ENCODE measurements around the gene NOL4L.
A peak's percentile ranks its signal among the peaks of the same experiment; 100 is the strongest.

NOL4L gene

DNA sequence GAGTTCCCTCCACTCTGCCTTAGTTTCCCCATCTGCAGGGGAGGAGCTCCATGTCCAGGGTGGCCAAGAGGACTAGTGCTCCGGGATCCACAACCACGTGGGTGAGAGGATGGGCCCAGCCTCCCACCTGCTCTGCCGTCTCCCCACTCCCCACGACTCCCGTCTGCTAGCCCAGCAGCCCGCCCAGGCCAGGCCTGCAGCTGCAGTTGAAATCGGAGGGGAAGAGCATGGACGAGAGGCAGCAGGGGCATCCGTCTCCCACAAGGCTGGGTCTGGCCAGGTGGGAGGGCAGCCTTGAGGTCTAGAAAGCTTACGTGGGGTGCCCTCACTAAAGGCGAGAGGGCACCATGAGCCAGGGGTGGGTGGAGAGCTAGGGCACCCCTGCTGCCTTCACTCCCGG, 8.6 kb downstream of the NOL4L start:
- DNase-seq = no peak
- ATAC-seq = no peak

DNA sequence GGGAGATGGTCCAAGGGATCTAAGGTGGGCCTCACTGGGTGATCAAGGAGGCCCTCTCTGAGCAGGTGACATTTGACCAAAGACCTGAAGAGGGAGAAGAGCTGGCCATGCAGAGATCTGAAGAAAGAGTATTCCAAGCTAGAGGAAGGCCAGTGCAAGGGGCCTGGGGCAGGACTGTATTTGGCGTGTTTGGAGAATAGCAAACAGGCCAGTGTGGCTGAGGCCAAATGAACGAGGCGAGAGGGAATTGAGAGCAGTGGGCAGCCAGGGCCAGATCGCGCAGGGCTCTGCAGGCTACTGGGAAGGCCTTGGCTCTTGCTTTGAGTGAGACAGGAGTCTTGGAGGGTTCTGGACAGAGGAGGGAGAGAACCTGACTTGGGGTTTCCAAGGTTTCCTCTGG, 9.3 kb downstream of the NOL4L start:
- DNase-seq = no peak
- no peak for ATAC-seq

DNA sequence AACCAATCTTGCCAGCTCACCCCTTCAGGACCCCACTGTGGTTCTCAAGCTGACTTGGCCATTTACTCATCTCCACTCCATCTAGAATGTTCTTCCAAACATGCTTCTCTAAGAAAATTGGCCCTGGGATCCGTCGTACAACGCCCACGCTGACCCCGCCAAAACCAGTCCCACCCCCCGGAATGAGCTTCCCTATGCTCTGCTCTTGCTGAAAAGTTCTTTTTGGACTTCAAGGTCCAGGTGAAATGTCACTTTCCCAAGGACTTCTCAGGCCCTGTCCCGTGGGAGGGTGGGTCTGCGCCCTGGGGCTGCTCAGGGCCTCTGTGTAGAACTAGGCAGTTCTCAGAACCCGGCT, 9.9 kb downstream of the NOL4L start:
- DNase-seq = no peak
- no peak for ATAC-seq

DNA sequence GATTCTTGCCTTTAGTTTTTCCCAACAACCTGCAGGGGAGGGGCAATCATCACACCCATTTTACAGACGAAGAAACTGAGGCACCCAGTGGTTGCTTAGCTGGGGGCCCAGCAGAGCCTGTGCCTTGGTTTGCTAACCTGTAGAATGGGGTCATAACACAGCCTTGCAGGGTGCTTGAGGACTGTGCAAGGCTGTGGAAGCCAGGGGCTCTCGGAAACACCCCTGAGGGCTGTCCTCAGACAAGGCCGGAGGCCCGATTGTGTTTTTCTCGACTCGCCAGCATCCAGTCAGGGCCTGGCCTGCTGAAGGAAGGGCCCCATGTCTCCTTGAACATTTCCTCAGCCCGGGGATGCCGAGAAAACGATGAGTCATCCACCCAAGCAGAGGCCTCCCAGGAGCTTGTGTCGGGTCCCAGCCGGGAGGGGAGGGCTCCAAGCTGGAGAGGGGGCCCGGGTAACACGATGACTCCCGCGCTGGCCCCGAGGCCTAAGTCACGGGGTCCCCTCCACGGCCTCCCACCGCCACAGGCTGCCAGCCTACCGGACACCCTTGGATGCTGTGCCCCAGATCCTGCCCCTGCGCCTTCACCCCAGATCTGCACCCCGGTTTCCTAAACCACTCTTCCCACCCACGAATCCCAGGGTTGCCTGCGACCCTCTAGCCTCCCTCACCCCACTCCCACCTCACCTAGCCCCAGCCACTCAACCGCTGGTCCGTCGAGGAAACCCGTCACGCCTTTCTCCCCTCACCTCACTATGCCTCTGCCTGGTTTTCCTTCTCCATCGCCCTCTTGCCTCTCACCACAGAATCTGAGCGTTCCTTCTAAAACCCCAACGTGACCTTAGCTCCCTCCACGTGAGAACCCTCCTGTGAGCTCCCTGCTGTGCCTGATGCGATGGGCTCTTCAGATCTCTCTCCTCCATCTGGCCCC, 10.6 kb downstream of the NOL4L start:
- ATAC-seq = peak; percentile 69
- peak; percentile 63 for DNase-seq

DNA sequence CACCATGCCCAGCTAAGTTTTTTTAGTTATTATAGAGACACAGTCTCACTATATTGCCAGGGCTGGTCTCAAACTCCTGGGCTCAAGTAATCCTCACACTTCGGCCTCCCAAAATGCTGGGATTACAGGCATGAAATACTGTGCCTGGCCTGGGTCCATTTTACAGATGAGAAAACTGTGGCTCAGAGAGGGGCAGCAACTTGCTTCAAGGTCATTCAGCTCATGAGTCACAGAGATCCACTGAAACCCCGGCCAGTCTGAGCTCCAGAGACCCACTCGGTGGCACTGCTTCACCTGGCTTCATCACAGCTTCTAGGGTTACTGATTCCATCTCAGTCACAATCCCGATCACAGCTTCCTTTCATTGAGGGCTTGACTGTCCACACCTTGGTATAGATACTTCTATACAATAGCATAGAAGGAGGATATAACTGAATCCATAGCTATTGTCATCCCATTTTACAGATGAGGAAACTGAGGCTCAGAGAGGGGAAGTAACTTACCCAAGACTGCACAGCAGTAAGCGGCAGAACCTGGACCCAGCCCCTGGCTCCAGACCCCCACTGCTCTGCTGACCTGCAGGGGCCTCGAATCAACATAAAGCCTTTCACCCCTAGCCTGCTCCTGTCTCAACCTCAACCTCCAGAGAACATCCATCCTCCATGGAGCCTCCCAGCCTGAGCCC, 11.8 kb downstream of the NOL4L start:
- no peak for DNase-seq
- ATAC-seq = no peak

DNA sequence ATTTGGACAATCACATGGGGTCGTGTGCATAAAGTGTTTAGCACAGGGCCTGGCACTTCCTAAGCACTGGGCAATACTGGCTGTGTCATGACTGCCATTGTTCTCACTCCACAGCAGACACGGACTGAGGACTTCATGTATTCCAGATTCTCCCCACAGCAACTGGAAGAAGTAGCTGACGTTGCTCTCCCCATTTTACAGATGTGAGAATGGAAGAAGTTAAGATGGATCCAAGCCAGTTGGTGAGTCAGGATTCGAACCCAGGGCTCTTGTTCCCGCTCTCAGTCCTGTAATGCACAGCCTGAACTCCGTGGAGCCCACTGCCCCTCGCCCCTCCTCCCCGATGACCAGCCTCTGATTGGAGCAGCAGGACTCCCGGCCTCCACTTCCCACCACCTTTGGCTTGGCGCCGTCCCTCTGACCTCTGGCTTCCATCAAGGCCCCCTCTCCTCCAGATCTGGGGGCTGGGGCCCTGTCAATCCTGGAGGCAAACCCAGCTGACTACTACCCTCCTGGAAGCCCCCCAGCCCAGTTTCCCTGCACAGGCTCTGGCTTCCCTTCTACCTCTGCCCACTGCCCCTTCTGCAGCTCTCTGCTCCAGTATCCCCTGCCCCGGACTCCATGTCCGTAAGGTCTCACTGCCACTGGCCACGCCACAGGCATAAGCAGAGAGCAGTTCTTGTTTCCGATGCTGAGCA, 12.7 kb downstream of the NOL4L start:
- ATAC-seq = no peak
- no peak for DNase-seq

DNA sequence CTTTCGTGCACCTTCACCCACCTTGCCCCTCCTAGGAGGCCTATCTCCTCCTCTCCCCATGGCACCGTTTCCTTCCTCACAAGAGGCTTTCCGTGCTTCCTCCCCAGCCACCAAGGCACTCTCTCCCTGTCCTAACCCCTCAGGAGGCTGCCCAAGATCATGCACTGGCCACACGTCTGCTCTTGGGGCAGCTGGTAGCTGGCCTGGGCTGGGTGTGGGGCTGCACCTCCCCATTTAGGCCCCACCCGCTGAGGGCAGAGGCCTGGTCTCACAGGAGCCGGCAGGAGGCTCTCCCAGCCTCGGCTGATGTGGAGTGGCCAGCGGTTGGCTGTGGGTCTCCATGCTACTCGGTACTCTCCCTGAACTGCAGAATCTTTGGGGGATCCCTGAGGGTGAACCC, 13.6 kb downstream of the NOL4L start:
- ATAC-seq (no peak), DNase-seq (no peak)

DNA sequence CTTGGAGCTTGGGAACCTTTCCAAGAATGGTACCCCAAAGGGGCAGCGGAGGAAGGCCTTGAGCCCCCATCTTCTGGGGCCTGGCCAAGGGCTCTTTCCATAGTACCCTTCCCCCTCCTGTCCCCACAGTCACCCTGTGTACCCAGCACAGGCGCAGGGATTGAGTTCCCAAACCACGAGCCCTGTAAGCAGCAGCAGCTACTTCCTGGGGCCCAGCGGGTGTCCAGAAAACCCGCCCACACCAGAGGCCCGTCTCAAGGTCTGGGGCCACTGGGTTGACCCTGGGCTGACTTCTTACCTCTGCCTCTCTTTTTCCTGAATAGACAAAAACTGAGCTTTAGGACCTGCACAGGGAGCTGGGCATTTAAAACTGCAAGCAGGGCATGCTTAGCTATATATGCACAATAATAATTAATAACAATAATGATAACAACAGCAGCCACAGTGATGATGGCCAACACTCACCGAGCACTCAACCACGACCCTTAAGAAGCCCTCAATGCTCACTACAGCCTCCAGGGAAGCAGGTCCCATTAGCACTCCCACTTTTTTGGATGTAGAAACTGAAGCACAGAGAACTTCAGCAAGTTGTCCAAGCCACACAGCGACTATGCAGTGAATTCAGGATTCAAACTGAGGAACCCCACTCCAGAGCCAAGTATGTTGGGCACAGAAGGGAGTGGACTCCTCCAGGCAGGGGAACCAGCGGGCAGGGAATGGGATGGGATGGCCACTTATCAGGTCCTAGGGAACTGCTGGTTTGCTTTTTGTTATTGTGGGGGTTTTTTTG, 14.5 kb downstream of the NOL4L start:
- DNase-seq = no peak
- ATAC-seq = no peak

DNA sequence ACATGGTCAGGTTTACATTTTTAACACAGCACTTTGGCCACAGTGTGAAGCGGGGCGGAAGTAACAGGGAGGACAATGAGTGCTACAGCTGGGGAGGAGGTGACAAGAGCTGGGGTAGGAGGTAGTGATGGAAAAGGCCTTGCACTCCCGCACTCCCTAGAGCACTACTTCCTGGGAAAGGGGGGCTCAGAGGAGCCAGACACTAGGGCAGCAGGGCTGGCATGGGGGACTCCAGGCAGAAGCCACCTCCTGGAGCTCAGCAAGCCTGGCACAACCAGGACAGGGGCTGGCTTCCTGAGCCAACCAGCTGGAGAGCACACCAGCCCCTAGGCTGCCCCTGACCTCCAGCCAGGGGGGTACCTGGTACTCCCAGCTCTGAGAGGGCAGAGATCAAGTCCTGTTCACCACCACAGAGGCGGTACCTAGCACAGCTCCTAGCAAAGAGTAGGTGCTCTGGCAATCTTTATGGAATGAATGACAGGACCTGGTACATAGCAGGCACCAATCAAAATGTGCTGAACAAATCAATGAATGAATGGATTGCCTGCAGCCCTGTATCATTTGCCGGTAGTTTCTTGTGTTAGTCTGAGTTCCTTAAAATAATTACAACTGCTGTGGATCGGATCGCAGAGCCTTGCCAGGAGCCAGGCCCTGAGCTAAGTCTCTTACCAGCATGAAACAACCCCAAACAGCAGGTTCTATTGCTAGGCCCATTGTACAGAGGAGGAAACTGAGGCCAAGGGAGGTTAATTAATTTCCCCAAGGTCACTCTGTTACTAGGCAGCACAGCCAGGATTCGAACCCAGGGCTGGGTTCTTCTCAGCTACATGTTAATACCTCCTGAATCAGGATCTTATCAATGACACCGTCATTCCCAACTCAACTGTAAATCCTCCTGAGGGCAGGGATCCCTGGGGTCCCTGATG, 15.5 kb downstream of the NOL4L start:
- DNase-seq = no peak
- ATAC-seq = no peak

DNA sequence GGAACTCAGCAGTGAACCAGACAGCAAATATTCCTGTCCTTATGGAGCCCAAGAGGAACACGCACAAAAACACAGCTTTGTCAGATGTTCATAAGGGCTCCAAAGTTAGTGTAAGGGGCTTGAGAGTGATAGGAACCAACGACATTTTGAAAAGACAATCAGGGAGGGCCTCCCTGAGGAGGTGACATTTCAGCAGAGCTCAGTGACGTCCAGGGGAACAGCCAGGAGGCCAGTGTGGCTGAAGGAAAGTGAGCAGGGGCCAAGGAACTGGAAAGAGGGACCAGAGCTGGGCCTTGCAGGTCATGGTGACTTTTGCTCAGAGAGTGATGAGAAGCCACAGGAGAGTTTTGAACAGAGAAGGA, 16.1 kb downstream of the NOL4L start:
- ATAC-seq = no peak
- DNase-seq = no peak

DNA sequence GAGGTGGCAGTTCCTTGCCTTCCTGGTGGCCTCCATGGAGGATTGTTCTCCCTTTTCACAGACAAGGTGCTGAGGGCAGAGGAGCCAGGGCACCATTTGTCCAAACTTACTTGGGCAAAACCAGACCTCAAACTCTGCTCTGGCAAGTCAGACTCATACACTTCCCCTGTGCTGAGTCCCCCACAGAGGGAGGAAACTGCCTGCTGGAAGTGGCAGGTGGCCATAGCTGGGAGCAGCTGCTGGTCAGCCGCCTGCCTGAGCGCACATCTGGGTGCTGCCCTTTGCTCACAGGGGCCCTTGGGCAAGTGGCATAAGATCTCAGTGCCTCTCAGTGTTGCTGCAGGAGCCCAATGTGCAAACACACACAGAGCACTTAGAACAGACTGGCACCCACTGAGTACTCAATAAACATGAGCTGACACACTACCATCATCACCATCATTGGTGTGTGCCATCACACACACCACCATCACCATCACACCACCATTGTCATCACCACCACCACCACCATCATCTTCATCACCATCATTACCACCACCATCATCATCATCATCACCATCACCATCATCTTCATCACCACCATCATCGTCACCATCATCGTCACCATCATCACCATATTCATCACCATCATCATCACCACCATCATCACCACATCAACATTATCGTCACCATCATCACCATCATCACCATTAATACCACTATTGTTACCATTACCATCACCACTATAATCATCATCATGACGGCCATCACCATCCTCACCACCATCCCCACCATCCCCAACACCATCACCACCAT, 17.6 kb downstream of the NOL4L start:
- ATAC-seq (no peak), DNase-seq (no peak)

DNA sequence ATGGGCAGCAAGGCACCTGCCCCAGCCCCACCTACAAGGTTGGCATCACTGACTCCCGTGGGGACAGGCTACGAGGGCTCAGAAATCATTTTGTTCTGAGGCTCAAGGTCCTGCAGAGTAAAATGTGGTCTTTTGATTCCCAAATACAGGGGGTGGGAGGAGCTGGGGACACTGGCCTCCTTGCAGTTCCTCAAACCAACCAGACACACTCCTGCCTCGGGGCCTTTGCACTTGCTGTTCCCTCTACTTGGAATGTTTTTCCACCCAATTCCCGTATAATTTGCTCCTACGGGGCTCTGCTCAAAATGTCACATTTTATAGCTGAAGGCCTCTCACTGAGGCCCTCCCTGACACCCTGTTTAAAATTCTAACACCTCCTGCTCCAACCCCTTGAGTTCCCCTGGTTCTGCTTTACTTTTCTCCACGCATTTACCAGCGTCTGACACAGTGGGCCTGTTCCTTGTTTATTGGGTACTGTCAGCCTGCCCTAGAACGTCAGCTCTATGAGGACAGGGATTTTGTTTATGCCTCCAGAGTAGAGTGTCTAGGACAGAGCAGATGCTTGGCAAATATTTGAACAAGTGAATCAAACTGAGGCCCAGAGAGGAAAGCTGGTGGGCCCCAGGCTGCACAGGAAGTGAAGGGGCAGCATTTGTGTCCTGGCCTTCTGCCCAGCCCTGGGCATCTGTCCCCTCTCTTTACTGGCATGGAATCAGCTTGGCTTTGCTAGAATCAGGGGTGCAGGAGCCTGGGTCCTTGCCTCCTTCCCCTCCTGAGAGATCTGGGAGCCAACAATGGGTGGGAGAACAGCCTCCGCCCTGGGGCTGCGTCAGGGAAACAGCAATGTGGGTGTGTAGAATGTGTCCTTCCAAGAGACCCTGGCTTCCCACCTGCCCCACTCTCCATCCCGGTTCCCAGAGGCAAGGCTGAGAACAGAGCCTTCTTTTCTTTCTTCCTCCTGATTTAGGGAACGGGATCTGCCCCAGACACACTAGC, 18.5 kb downstream of the NOL4L start:
- ATAC-seq = no peak
- DNase-seq = no peak

DNA sequence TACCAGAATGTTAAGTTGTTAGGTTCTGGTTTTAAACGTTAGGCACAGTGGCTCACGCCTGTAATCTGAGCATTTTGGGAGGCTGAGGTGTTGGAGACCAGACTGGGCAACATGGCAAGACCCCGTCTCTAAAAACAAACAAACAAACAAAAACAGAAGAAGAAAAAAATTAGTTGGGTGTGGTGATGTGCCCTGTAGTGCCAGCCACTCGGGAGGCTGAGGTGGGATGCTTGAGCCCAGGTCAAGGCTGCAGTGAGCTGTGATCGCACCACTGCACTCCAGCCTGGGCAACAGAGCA, 19.4 kb downstream of the NOL4L start:
- DNase-seq (no peak), ATAC-seq (no peak)

DNA sequence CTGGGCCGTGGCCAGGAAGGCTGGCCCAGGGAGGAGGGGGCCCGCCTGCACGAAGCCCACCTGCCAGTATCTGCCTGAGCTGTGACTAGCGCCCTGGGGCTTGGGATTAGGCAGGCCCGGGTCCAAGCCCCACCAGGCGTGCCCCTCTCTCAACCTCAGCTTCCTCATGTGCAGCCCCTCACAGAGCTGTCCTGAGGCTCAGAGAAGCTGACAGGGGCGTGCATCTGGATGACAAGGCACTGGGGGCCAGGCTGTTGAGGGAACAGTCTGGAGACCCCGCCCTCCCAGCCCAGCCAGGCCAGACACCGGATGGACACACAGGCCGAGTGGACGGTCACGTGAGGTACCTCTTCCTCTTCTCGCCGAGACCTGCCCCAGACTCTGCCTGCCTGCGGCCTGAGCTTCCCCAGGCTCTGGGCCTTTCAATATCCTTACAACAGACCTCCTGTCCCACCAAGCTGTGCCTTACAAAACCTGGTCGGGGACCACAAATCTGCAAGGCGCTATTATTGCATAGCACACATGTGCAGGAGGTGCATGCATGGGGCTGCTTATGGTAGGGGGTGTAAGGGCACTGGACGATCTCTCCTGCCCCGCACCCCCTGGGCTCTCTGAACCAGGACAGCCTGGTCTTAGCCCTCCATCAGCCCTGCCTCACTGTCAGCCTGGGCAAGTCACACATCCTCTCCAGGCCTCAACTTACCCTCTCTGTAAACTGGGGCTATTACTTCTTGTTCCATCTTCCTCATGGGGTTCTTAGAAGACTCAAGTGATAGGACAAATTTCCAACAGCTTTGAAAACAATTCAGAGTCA, 20.0 kb downstream of the NOL4L start:
- no peak for ATAC-seq
- DNase-seq = no peak

DNA sequence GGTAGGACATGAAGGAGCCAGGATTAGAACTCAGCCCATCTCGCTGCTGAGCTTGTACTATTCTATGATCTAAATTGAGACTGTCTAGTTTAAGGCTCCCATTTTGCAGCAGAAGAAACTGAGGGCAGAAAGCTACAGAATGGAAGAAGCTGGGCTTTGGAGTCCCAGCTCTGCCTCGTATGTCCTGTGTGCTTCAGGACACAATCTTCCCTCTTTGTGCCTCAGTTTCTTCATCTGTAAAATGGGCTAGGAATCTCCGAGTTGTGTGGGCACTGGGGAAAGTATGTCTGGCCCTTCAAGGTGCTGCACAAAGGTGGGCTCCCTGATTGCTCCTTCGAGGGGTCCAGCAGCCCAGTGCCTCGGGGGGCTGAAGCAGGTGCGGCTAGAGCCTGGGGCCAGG, 20.7 kb downstream of the NOL4L start:
- DNase-seq (no peak), ATAC-seq (no peak)

DNA sequence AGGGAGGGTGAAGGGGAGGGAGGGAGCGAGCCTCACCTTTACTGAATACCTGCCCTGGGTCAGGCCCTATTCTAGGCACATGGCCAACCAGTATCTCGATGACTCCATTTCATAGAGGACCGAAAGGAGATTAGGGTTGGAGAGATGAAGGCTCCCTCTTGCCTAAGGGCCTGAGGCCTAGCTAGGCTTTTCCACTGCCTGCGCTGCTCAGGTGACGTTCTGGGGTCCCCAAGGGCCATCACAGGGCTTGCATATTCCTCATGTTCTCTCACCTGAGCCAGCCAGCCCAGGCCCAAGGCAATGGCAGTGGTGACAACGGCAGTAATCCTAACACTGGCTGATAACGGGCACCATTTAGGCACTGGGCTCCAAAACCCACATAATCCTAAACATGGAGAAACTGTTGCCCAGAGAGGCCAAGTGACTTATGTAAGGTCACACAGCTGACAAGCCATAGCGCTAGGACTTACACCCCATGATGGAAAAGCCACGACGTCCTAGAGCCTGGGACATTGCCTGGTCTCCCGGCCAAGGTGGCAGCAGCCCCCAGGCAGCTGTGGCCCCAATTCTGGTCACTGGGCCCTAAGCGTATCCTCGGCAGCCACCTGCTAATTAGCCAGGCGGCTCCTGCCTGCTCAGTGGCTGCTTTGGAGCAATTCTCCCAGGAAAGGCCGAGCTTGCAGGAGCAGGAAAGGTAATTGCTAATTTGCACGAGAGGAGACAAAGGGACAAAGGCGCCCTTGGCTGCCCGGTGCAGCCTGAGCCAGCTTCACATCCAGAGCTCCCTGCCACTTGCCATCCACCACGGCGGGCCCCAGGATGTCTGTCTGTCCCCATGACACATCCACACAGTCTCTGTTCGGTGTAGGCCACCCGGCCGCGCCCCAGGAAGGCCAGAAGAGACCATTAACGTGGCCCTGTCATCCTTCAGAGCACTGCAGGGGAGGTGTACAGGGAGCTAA, 21.5 kb downstream of the NOL4L start:
- DNase-seq (no peak), ATAC-seq (no peak)

DNA sequence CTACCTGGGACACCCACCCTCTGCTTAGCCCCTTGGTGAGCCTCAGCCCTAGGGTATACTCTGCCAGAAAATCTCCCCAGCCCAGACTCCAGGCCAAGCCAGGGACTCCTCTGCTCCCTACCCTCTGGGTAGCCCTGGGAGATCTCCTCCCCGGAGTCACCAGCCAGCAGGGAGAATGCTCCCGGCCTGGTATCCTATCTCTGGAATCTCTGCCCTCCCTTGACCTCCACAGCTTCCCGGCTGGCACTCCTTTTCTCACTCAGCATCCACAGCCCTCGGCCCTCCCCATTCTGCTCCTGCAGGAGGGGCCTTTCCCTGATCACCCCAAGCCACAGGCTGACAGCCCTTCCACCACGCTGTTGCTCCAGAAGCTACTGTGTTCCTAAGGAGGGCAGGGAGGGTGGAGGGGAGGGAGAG, 22.6 kb downstream of the NOL4L start:
- ATAC-seq (no peak), DNase-seq (no peak)

Measured in stimulated activated naive CD8-positive, alpha-beta T cell treated with anti-CD3 and anti-CD28 coated beads, Interleukin-15, Interleukin-2, amounts not matched to agents 100 U/mL and 50 U/mL, for 24 hours (primary cell).